IMR-90 (cell line): ENCODE measurements around the gene AP3S1. TPM values are rescaled to one million over a fixed set of nuclear protein-coding genes. Genes with fewer than 3 reads are reported as not detected.

Source experiments
- ATAC-seq: fragments of 200-7000 bp; cut with Tn5 transposase; 2 replicates; pipeline ENCODE4 v1.9.1; 2020; ENCODE audit warnings: low read depth, mild to moderate bottlenecking, moderate library complexity
- BruUV-seq: library from RNA; stranded (reverse); fragments of 400-500 nt; replicated peaks from 2 replicates; lab custom pipeline; 2021; lab: Mats Ljungman, UMichigan
- CTCF ChIA-PET: fragments of 300-600 bp; formaldehyde crosslinking; extraction: SDS; loops from one replicate; lab custom pipeline; 2021; ENCODE audit warnings: antibody characterized with exemption; lab: Yijun Ruan, JAX
- POLR2A ChIA-PET: fragments of 300-600 bp; sonication (Branson Sonifier 250); formaldehyde crosslinking; loops from one replicate; lab custom pipeline; 2022; ENCODE audit warnings: antibody characterized with exemption; ENCODE audit not compliant: unreplicated experiment; lab: Charles Lee
- DNase-seq: peaks from one replicate; pipeline ENCODE4 v3.0.0; 2013
- H2AFZ ChIP-seq: replicated peaks from 2 replicates; pipeline ENCODE3; 2013; ENCODE audit warnings: low read length, mild to moderate bottlenecking; ENCODE audit not compliant: poor library complexity
- H2AK5ac ChIP-seq: 2 replicates; pipeline ENCODE4 v1.6.1; 2013; ENCODE audit warnings: low read depth, low read length, inconsistent platforms
- H2AK9ac ChIP-seq: replicated peaks from 2 replicates; pipeline ENCODE3; 2013; ENCODE audit warnings: mild to moderate bottlenecking, low read depth, low read length, moderate library complexity; ENCODE audit not compliant: poor library complexity
- H2BK120ac ChIP-seq: 2 replicates; pipeline ENCODE4 v1.6.1; 2013; ENCODE audit warnings: low read depth, low read length, inconsistent platforms
- H2BK15ac ChIP-seq: 3 replicates; pipeline ENCODE4 v1.6.1; 2013; ENCODE audit warnings: low read depth, low read length, inconsistent platforms
- H2BK20ac ChIP-seq: 2 replicates; pipeline ENCODE4 v1.6.1; 2013; ENCODE audit warnings: low read depth, mild to moderate bottlenecking, inconsistent platforms, low read length, moderate library complexity
- H2BK5ac ChIP-seq: 2 replicates; pipeline ENCODE4 v1.6.1; 2013; ENCODE audit warnings: mild to moderate bottlenecking, low read depth, low read length, inconsistent platforms; ENCODE audit not compliant: poor library complexity, severe bottlenecking
- H3K14ac ChIP-seq: replicated peaks from 2 replicates; pipeline ENCODE4 v1.6.1; 2013; ENCODE audit warnings: low read depth, low read length, inconsistent platforms
- H3K18ac ChIP-seq: 2 replicates; pipeline ENCODE4 v1.6.1; 2013; ENCODE audit warnings: low read depth, low read length, control low read depth
- H3K23ac ChIP-seq: 2 replicates; pipeline ENCODE4 v1.6.1; 2013; ENCODE audit warnings: low read depth, low read length, inconsistent platforms
- H3K27ac ChIP-seq: 2 replicates; pipeline ENCODE4 v1.5.1; 2013; ENCODE audit warnings: mild to moderate bottlenecking, control low read depth, low read length; ENCODE audit not compliant: insufficient read depth
- H3K27me3 ChIP-seq: 2 replicates; pipeline ENCODE4 v1.6.1; 2013; ENCODE audit warnings: low read length; ENCODE audit not compliant: control insufficient read depth, insufficient read depth
- H3K36me3 ChIP-seq: 2 replicates; pipeline ENCODE4 v1.6.1; 2013; ENCODE audit warnings: low read length, mixed read lengths; ENCODE audit not compliant: control insufficient read depth, insufficient read depth
- H3K4ac ChIP-seq: 2 replicates; pipeline ENCODE4 v1.6.1; 2013; ENCODE audit warnings: low read depth, low read length, inconsistent platforms
- H3K4me1 ChIP-seq: 2 replicates; pipeline ENCODE4 v1.6.1; 2013; ENCODE audit warnings: low read length, mixed read lengths; ENCODE audit not compliant: control insufficient read depth, insufficient read depth
- H3K4me2 ChIP-seq: 2 replicates; pipeline ENCODE4 v1.6.1; 2013; ENCODE audit warnings: low read depth, mild to moderate bottlenecking, control low read depth, low read length, moderate library complexity
- H3K4me3 ChIP-seq: 2 replicates; pipeline ENCODE4 v1.5.1; 2013; ENCODE audit warnings: low read depth, mild to moderate bottlenecking, control low read depth, low read length, moderate library complexity; ENCODE audit not compliant: insufficient read depth
- H3K56ac ChIP-seq: 2 replicates; pipeline ENCODE4 v1.6.1; 2013; ENCODE audit warnings: low read length, inconsistent platforms; ENCODE audit not compliant: insufficient read depth; ENCODE audit errors: extremely low read depth
- H3K79me1 ChIP-seq, 2 experiments: 2 replicates each; pipeline ENCODE4 v1.6.1; 2013; ENCODE audit warnings: low read length in 2 of 2, inconsistent platforms in 1 of 2, low read depth in 1 of 2
- H3K9ac ChIP-seq: 2 replicates; pipeline ENCODE4 v1.6.1; 2013; ENCODE audit warnings: low read depth, low read length, control low read depth
- H3K9me1 ChIP-seq: 2 replicates; pipeline ENCODE4 v1.6.1; 2013; ENCODE audit warnings: low read length, inconsistent platforms; ENCODE audit not compliant: insufficient read depth
- H3K9me3 ChIP-seq: 2 replicates; pipeline ENCODE4 v1.6.1; 2013; ENCODE audit warnings: low read length; ENCODE audit not compliant: control insufficient read depth, insufficient read depth
- H4K20me1 ChIP-seq: 2 replicates; pipeline ENCODE4 v1.6.1; 2013; ENCODE audit warnings: low read length, inconsistent platforms; ENCODE audit not compliant: insufficient read depth
- H4K5ac ChIP-seq: 2 replicates; pipeline ENCODE4 v1.6.1; 2013; ENCODE audit warnings: mild to moderate bottlenecking, low read depth, low read length, control low read depth
- H4K8ac ChIP-seq, 2 experiments: 2 replicates each; pipeline ENCODE4 v1.6.1; 2013; ENCODE audit warnings: low read depth in 2 of 2, low read length in 2 of 2, control low read depth in 1 of 2, inconsistent platforms in 1 of 2
- H4K91ac ChIP-seq: 2 replicates; pipeline ENCODE4 v1.6.1; 2013; ENCODE audit warnings: low read depth, low read length, inconsistent platforms; ENCODE audit not compliant: insufficient read depth
- BHLHE40 ChIP-seq: fragments of 150-350 bp; IDR thresholded peaks from 2 replicates; pipeline ENCODE4 v1.6.1; 2016; ENCODE audit warnings: mild to moderate bottlenecking, low read depth, low read length
- CEBPB ChIP-seq: IDR thresholded peaks from 2 replicates; pipeline ENCODE4 v1.6.1; 2012; ENCODE audit warnings: low read depth, low read length, improper control_type of control experiment
- CHD1 ChIP-seq: IDR thresholded peaks from 2 replicates; pipeline ENCODE4 v1.6.1; 2012; ENCODE audit warnings: low read depth, low read length, improper control_type of control experiment
- CTCF ChIP-seq: conservative IDR thresholded peaks from 2 replicates; pipeline ENCODE4 v1.5.1; 2012; ENCODE audit warnings: mild to moderate bottlenecking, low read depth, low read length, improper control_type of control experiment
- FOS ChIP-seq: fragments of 150-350 bp; IDR thresholded peaks from 2 replicates; pipeline ENCODE4 v1.6.1; 2016; ENCODE audit warnings: low read depth, low read length
- MAFK ChIP-seq: IDR thresholded peaks from 2 replicates; pipeline ENCODE4 v1.6.1; 2012; ENCODE audit warnings: low read depth, low read length, improper control_type of control experiment
- MAZ ChIP-seq: IDR thresholded peaks from 2 replicates; pipeline ENCODE4 v1.6.1; 2012; ENCODE audit warnings: low read depth, mild to moderate bottlenecking, low read length, improper control_type of control experiment, moderate library complexity, borderline replicate concordance
- MXI1 ChIP-seq: IDR thresholded peaks from 2 replicates; pipeline ENCODE4 v1.6.1; 2012; ENCODE audit warnings: low read depth, mild to moderate bottlenecking, low read length, moderate library complexity, borderline replicate concordance
- NFE2L2 ChIP-seq: fragments of 150-350 bp; IDR thresholded peaks from 2 replicates; pipeline ENCODE4 v1.6.1; 2016; ENCODE audit warnings: low read depth, mild to moderate bottlenecking, low read length
- RCOR1 ChIP-seq: IDR thresholded peaks from 2 replicates; pipeline ENCODE4 v1.6.1; 2012; ENCODE audit warnings: mild to moderate bottlenecking, low read length, improper control_type of control experiment; ENCODE audit not compliant: insufficient replicate concordance
- RFX5 ChIP-seq: IDR thresholded peaks from 2 replicates; pipeline ENCODE4 v1.8.0; 2012; ENCODE audit warnings: low read depth, mild to moderate bottlenecking, low read length, moderate library complexity
- SMC3 ChIP-seq: fragments of 150-350 bp; IDR thresholded peaks from 2 replicates; pipeline ENCODE4 v1.6.1; 2016; ENCODE audit warnings: low read depth, mild to moderate bottlenecking, antibody characterized with exemption, low read length, moderate library complexity
- WGBS, 2 experiments: methylation state at CpG; one replicate each; pipeline versions ENCODE4 v1.1.5 to v1.1.7; 2013; ENCODE audit warnings: missing lambda C conversion rate in 2 of 2; ENCODE audit not compliant: insufficient read length in 1 of 2; ENCODE audit errors: extremely low coverage in 2 of 2; 5-methylcytosine and 5-hydroxymethylcytosine counted together
- dilution Hi-C: fragments of 300-500 bp; cut with HindIII; formaldehyde crosslinking; loops from one replicate; pipeline ENCODE4 v1.14.3; 2018; ENCODE audit warnings: low sequenced_read_pairs; ENCODE audit not compliant: unreplicated experiment
- in situ Hi-C: fragments of 300-500 bp; cut with MboI; formaldehyde crosslinking; loops from 3 replicates; pipeline ENCODE4 v1.14.3; 2019; ENCODE audit warnings: low sequenced_read_pairs, inconsistent platforms, mixed read lengths
- intact Hi-C: fragments of 100-400 bp; cut with micrococcal nuclease; formaldehyde crosslinking; loops from 2 replicates; pipeline ENCODE4 v1.10.0; 2022
- polyA plus RNA-seq, 3 experiments: library from polyadenylated mRNA; depleted of rRNA; stranded (reverse); fragments of >200 nt; gene quantifications; 2 replicates each; pipeline ENCODE4 v1.2.3, GENCODE V29; 2012; ENCODE audit warnings: low replicate concordance in 1 of 3
- total RNA-seq: library from RNA; depleted of rRNA; stranded (reverse); fragments of >200 nt; gene quantifications from 2 replicates; pipeline ENCODE4 v1.2.3, GENCODE V29; 2012
- TF ChIP-seq, protein P1 (sequence below): fragments of 150-350 bp; IDR thresholded peaks from 2 replicates; pipeline ENCODE4 v1.6.1; 2016; ENCODE audit warnings: low read depth, mild to moderate bottlenecking, low read length, moderate library complexity, borderline replicate concordance

The AP3S1 gene
- total and polyA plus RNA-seq, 2 of the 4 experiments (the other 2 are of a cell fraction): 21.9 to 73.1 TPM

- intact Hi-C loops (no loop called here), in situ Hi-C loops (no loop called here), dilution Hi-C loops (no loop called here)
- DNase-seq: peak; percentile 76
- TF ChIP-seq NFE2L2 (no peak), BHLHE40 (no peak), RCOR1 (no peak), MAZ (no peak), FOS (no peak), MXI1 (no peak), CTCF (no peak), SMC3 (no peak), MAFK (peak; percentile 29; the same call in 1 of the 2 replicates), CEBPB (0 out of 2 replicates have a peak, but pooled peaks have one; percentile 0), RFX5 (no peak), CHD1 (no peak)
- TF ChIP-seq, protein P1, sequence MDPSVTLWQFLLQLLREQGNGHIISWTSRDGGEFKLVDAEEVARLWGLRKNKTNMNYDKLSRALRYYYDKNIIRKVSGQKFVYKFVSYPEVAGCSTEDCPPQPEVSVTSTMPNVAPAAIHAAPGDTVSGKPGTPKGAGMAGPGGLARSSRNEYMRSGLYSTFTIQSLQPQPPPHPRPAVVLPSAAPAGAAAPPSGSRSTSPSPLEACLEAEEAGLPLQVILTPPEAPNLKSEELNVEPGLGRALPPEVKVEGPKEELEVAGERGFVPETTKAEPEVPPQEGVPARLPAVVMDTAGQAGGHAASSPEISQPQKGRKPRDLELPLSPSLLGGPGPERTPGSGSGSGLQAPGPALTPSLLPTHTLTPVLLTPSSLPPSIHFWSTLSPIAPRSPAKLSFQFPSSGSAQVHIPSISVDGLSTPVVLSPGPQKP: no peak
- Histone ChIP-seq H2BK5ac (peak overlapping the region; percentile 53), H3K9ac (no peak overlapping the region), H3K36me3 (no peaks in the 10 kb centered on the region), H3K23ac (no peak overlapping the region), H2BK15ac (peak overlapping the region; percentile 74), H3K4me3 (no peak overlapping the region), H3K9me1 (peaks cover 6% of the 10 kb centered on the region), H2BK20ac (peak overlapping the region; percentile 74), H4K8ac (peak overlapping the region in 1 of 2 experiments; percentile 27; a peak in 1 of 4 replicates), H3K56ac (no peak overlapping the region), H2BK120ac (peak overlapping the region; percentile 44; the same call in 1 of the 2 replicates), H4K91ac (peak overlapping the region; percentile 45; the same call in 1 of the 2 replicates), H3K4me1 (peaks cover 9% of the 10 kb centered on the region), H3K18ac (no peak overlapping the region; the same call in 1 of the 2 replicates), H3K27ac (no peak overlapping the region), H3K27me3 (no peaks in the 10 kb centered on the region), H4K20me1 (no peaks in the 10 kb centered on the region), H4K5ac (no peak overlapping the region; the same call in 1 of the 2 replicates), H2AK9ac (no peak overlapping the region), H3K4me2 (no peak overlapping the region), H3K9me3 (no peaks in the 10 kb centered on the region), H3K14ac (peak overlapping the region; percentile 71; the same call in 1 of the 2 replicates), H3K79me1 (no peaks in the 10 kb centered on the region), H3K4ac (peak overlapping the region; percentile 36), H2AFZ (peak overlapping the region; percentile 60), H2AK5ac (peak overlapping the region; percentile 76; the same call in 1 of the 2 replicates)
- peak; percentile 44 for ATAC-seq
- WGBS, 2 experiments: no CpG with 5 or more reads among the region's 2 CpGs
- BruUV-seq: no TSS peak
- POLR2A ChIA-PET: no interaction called here
- CTCF ChIA-PET: interaction anchor here (0.7 to 1.6 kb wide), 3 partner anchors 13 to 112 kb away, joined by 5 to 6 read pairs (median 5); no protein-coding TSS in a partner anchor
These were observed 105.5 kb downstream of the AP3S1 start for GRCh38 chr5:115947260-115947659.
